ENCODE results near the gene PRRT4. TPM values are rescaled to one million over a fixed set of nuclear protein-coding genes. Genes with fewer than 3 reads are reported as not detected.

The PRRT4 gene
- total RNA-seq, 1 donor from 2014 or later, result not detected

DNA sequence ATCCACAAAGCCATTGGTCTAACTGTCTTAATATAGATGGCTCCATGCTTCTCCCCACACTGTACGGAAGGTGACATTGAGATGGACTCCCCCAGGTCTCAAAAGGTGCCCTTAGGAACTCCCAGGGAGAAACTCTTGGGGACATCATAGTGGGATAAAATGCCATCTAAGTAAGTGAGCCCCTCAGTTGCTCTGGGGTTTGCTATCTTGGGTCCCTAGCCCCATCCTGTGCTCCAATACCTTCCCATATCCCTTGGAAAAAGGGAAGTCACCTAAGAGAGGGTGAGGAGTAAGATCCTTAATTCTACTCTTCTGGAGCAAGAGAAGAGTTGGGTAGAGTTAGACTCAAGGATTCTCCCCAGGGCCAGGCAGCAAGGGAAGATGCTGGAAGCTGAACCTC lies 7.9 kb downstream of the PRRT4 start:
- Mint-ChIP-seq H3K4me1 (ENCODE audit: low read depth, unreplicated experiment) (no peaks in the 10 kb centered on the region), H3K27me3 (ENCODE audit: unreplicated experiment) (peaks cover 25% of the 10 kb centered on the region)
- TF ChIP-seq, protein P1, sequence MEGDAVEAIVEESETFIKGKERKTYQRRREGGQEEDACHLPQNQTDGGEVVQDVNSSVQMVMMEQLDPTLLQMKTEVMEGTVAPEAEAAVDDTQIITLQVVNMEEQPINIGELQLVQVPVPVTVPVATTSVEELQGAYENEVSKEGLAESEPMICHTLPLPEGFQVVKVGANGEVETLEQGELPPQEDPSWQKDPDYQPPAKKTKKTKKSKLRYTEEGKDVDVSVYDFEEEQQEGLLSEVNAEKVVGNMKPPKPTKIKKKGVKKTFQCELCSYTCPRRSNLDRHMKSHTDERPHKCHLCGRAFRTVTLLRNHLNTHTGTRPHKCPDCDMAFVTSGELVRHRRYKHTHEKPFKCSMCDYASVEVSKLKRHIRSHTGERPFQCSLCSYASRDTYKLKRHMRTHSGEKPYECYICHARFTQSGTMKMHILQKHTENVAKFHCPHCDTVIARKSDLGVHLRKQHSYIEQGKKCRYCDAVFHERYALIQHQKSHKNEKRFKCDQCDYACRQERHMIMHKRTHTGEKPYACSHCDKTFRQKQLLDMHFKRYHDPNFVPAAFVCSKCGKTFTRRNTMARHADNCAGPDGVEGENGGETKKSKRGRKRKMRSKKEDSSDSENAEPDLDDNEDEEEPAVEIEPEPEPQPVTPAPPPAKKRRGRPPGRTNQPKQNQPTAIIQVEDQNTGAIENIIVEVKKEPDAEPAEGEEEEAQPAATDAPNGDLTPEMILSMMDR (IDR thresholded peaks at IDR 0.05; ENCODE audit: partially characterized antibody, unreplicated experiment), result no peak

DNA sequence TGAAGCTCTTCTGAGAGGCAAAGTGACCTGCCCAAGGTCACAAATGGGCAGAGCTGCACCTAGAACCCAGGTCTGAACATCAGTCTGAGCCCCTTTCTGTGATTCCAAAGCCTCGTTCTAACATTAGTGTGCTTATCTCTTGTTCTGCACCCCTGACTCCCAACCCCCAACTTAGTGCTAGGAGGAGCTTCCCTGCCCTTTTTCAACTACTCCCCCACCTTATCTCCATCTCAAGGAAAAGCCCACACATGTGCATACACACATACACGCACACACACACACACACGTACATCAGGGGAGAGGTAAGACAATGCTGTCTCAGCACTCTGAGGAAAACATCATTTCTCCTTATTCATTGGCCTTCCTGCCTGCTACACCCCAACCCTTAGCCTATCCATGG lies 8.3 kb downstream of the PRRT4 start:
- H3K27ac Mint-ChIP-seq (ENCODE audit: unreplicated experiment), result peak overlapping the region; percentile 66
- H3K4me3 Mint-ChIP-seq (ENCODE audit: unreplicated experiment), result peak overlapping the region; percentile 28
- H3K4me1 Mint-ChIP-seq (ENCODE audit: low read depth, unreplicated experiment), result no peaks in the 10 kb centered on the region
- peaks cover 10% of the 10 kb centered on the region for H3K36me3 Mint-ChIP-seq (ENCODE audit: unreplicated experiment)
- H3K9me3 Mint-ChIP-seq (ENCODE audit: unreplicated experiment), result peaks cover 9% of the 10 kb centered on the region
- TF ChIP-seq, protein P1 (IDR thresholded peaks at IDR 0.05; ENCODE audit: partially characterized antibody, unreplicated experiment), result no peak
- H3K27me3 Mint-ChIP-seq (ENCODE audit: unreplicated experiment), result peaks cover 21% of the 10 kb centered on the region
- DNase-seq, result no peak

More for the DNA sequence above, 7.9 kb downstream of the PRRT4 start:
- Mint-ChIP-seq H3K27ac (ENCODE audit: unreplicated experiment) (no peak overlapping the region), H3K4me3 (ENCODE audit: unreplicated experiment) (no peak overlapping the region), H3K36me3 (ENCODE audit: unreplicated experiment) (peaks cover 10% of the 10 kb centered on the region), H3K9me3 (ENCODE audit: unreplicated experiment) (peaks cover 8% of the 10 kb centered on the region)
- no peak for DNase-seq

DNA sequence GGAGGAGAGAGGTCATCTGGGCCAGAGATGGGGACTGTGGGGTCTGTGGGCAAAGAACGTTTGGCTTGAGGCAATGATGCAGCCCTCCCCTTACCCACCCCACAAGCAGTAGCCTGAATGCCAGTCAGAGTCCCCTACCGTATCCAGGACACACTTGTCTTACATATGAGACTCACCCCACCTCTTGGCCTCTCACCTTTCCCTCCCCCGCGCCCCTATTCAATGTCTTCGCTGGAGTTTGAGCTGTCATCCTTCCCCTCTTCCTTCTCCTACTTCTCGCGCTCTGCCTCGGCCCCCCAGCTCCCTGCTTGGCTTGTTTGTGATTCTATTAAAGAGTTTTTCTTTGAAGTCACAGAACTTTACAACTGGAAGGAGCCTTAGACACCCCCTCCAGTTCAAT lies 8.9 kb downstream of the PRRT4 start:
- Mint-ChIP-seq H3K4me1 (ENCODE audit: low read depth, unreplicated experiment) (no peaks in the 10 kb centered on the region), H3K27me3 (ENCODE audit: unreplicated experiment) (peaks cover 21% of the 10 kb centered on the region), H3K4me3 (ENCODE audit: unreplicated experiment) (peak overlapping the region; percentile 28), H3K27ac (ENCODE audit: unreplicated experiment) (no peak overlapping the region), H3K9me3 (ENCODE audit: unreplicated experiment) (peaks cover 9% of the 10 kb centered on the region), H3K36me3 (ENCODE audit: unreplicated experiment) (peaks cover 10% of the 10 kb centered on the region)
- no peak for DNase-seq
- TF ChIP-seq, protein P1 (IDR thresholded peaks at IDR 0.05; ENCODE audit: partially characterized antibody, unreplicated experiment), result no peak

DNA sequence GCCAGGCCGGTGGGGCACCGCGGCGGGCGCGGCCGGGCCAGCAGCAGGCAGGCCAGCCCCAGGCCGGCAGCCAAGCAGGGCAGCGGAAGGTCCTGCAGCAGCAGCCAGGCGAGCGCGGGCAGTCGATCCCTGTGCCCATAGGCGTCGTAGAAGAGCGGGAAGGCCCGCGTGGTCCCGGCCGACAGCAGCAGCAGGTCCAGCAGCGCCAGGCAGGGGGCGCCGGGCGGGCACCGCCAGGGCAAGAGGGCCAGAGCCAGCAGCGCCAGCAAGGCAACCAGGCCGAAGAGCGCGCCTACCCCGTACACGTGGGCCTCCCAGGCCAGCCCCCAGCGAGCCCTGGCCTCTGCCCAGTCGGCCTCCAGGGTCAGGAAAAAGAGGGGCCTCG lies 9.3 kb downstream of the PRRT4 start:
- Mint-ChIP-seq H3K27me3 (ENCODE audit: unreplicated experiment) (peaks cover 21% of the 10 kb centered on the region), H3K4me1 (ENCODE audit: low read depth, unreplicated experiment) (no peaks in the 10 kb centered on the region), H3K36me3 (ENCODE audit: unreplicated experiment) (peaks cover 10% of the 10 kb centered on the region), H3K27ac (ENCODE audit: unreplicated experiment) (no peak overlapping the region), H3K9me3 (ENCODE audit: unreplicated experiment) (peaks cover 9% of the 10 kb centered on the region), H3K4me3 (ENCODE audit: unreplicated experiment) (no peak overlapping the region)
- DNase-seq, result peak; percentile 84
- TF ChIP-seq, protein P1 (IDR thresholded peaks at IDR 0.05; ENCODE audit: partially characterized antibody, unreplicated experiment), result peak; percentile 58

DNA sequence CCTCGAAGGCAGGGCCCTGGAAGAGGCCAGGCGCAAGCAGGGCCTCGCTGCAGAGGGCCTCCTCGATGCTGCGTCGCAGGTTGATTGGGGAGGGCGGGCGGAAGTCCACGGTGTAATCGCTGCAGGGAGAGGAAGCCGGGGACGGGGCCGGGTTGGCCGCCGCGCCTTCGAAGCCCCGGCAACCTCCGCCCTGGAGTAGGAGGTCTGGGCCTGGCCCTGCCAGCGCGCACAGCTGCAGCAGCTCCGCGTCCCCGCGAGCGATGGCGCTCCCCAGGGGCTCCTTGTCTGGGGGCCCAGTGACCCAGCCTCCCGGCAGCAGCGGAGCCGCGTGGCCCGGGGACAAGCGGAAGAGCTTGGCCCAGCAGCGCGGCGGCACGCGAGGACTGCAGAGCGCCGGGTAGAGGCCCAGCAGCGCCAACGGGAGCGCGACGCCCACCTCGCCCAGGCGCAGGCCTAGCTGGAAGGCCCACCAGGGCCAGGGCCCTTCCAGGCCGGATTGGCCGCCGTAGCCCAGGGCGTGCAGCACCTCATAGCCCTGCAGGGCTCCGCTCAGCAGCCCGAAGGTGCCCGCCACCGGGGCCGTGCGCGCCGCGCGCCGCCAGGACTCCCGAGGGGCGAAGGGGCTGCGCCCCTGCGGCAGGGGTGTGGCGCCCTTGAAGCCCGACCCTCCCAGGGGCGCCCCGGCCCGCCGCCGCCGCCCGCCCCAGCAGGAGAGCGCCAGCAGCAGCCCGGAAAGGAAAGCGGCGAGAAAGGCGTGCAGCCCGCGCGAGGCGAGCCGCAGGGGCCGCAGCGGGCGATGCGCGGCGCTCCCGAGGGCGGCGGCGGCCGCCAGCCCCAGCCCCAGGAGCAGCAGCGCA lies 10.0 kb downstream of the PRRT4 start:
- H3K27ac Mint-ChIP-seq (ENCODE audit: unreplicated experiment), result no peak overlapping the region
- peaks cover 10% of the 10 kb centered on the region for H3K36me3 Mint-ChIP-seq (ENCODE audit: unreplicated experiment)
- H3K27me3 Mint-ChIP-seq (ENCODE audit: unreplicated experiment), result peaks cover 20% of the 10 kb centered on the region
- DNase-seq, result peak; percentile 47
- TF ChIP-seq, protein P1 (IDR thresholded peaks at IDR 0.05; ENCODE audit: partially characterized antibody, unreplicated experiment), result no peak
- H3K9me3 Mint-ChIP-seq (ENCODE audit: unreplicated experiment), result peaks cover 9% of the 10 kb centered on the region
- no peaks in the 10 kb centered on the region for H3K4me1 Mint-ChIP-seq (ENCODE audit: low read depth, unreplicated experiment)
- H3K4me3 Mint-ChIP-seq (ENCODE audit: unreplicated experiment), result no peak overlapping the region
